Subcutaneous adipose tissue (tissue), 4 donors: ENCODE data around the gene HHATL. TPM values are rescaled to one million over a fixed set of nuclear protein-coding genes. Genes with fewer than 3 reads are reported as not detected.

Experiments
- total RNA-seq, 4 donors: library from RNA; depleted of rRNA; stranded (reverse); fragments of >200 nt; gene quantifications; one replicate each; pipeline ENCODE4 v1.1.0, GENCODE V29; 2016
- TF ChIP-seq, protein P1 (sequence below): fragments of 450-650 bp; IDR thresholded peaks from one replicate; pipeline ENCODE4 v1.5.1; 2016; ENCODE audit warnings: low read depth, mild to moderate bottlenecking, control low read depth, antibody characterized with exemption, moderate library complexity

HHATL gene
- total RNA-seq, 4 donors from 2014 or later, result 0.17 TPM; not detected in 3

DNA sequence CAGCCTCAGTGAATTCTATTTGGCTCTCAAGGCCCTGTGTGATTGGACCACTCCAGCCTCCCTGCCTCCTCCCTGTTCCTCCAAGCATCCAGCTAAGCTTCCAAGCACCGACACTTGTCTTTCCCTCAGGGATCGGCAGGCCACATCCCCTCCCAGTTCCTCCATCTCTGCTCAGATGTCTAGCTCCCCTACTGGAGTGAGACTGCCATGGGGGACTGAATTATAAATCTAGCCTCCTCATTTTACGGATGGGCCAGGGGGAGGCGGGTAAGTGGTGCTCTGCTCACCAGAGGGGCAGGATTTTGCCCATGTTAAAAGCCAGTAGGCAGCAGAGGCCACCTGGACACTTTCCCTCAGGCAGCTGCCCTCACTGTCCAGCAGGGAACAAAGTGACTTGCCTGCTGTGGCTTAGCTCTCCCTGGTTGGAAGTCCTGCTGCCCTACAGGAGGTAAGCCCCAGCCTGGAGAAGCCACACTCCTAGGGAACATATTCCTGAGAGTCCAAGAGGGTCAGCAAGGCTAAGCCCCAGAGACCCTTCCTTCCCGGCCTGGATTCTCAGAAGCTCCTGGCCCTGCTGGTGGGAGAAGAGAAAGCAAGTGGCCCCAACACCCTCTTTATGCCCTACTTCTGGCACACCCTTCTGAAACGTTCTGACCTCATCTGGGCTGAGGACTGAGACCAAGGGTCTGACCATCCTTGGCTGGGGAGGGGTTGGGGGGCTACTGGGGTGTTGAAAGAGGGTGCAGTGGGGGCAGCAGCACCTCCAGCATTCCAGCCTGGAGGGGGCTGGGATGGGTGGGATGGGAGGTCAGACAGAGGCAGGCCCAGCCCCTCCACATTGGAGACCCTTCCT, 9.1 kb upstream of the HHATL start:
- TF ChIP-seq, protein P1, sequence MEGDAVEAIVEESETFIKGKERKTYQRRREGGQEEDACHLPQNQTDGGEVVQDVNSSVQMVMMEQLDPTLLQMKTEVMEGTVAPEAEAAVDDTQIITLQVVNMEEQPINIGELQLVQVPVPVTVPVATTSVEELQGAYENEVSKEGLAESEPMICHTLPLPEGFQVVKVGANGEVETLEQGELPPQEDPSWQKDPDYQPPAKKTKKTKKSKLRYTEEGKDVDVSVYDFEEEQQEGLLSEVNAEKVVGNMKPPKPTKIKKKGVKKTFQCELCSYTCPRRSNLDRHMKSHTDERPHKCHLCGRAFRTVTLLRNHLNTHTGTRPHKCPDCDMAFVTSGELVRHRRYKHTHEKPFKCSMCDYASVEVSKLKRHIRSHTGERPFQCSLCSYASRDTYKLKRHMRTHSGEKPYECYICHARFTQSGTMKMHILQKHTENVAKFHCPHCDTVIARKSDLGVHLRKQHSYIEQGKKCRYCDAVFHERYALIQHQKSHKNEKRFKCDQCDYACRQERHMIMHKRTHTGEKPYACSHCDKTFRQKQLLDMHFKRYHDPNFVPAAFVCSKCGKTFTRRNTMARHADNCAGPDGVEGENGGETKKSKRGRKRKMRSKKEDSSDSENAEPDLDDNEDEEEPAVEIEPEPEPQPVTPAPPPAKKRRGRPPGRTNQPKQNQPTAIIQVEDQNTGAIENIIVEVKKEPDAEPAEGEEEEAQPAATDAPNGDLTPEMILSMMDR, result no peak

DNA sequence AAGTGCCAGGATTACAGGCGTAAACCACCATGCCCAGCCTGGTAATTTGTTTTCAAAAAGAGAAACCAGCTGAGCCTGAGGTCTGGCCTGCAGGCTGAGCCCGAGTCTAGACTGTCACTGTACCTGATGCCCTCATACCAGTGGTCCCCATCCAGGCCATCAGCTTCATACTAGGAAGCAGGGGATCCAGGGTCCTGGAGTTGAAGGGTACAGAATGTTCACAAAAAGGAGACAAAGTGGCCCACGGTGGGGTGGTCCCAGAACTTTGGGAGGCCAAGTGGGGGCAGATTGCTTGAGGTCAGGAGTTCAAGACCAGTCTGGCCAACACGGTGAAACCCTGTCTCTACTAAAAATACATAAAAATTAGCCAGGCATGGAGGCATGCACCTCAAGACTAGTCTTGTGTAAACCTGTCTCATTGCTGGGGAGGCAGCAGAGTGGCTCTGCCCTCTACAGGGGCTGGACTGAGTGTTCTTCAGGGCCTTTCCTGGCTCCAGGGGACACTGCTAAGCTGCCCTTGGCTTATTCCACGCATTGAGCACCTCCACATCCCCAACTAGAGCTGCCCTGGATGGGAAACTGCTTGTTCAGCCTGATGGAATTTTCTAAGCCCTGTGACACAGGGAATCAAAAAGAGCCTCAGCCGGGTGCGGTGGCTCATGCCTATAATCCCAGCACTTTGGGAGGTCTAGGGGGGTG, 7.9 kb upstream of the HHATL start:
- TF ChIP-seq, protein P1, result no peak

DNA sequence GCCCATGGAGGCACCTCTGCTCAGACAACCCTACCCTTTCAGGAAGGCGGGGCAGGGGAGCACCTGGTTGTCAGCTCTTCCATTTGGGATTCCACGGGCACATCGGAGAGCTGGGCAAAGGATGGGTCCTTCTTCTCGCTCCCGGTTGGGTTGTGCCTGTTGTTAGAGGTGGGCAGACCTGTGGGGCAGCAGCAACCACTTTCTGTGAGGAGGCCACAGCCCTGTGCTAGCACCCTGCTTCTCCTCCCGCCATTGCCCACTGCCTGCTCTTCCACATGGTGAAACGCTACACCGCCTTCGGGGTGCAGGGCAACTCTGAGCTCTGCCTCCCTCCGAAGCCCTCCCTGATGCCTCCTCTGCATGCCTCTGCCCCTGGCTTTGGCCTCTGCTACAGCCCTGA, 7.0 kb upstream of the HHATL start:
- TF ChIP-seq, protein P1, result no peak

DNA sequence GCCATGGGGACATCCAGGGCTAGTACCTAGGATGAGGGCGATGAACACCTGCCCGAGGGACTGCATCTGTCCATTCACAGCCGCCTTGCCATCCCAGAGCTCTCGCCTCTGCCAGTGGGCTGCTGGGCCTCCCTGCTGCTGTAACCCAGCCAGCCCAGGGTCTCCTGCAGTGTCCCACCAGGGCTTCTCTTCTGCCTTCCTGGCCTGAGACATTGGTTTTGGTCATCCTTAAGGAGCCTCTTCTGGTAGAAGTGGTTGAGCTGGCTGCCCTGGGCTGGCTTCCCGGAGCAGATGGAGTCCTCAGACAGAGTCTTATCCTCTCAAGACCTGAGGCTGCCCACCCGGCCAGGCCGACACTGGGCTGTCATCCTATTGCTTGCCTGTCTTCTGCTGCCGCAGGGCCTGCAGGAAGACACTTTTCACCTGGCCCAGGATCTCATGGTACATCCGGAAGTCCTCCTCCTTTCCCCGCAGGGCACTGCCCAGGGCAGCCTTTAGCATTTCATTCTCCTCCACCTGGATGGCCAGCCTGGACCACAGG, 6.1 kb upstream of the HHATL start:
- TF ChIP-seq, protein P1, result no peak

DNA sequence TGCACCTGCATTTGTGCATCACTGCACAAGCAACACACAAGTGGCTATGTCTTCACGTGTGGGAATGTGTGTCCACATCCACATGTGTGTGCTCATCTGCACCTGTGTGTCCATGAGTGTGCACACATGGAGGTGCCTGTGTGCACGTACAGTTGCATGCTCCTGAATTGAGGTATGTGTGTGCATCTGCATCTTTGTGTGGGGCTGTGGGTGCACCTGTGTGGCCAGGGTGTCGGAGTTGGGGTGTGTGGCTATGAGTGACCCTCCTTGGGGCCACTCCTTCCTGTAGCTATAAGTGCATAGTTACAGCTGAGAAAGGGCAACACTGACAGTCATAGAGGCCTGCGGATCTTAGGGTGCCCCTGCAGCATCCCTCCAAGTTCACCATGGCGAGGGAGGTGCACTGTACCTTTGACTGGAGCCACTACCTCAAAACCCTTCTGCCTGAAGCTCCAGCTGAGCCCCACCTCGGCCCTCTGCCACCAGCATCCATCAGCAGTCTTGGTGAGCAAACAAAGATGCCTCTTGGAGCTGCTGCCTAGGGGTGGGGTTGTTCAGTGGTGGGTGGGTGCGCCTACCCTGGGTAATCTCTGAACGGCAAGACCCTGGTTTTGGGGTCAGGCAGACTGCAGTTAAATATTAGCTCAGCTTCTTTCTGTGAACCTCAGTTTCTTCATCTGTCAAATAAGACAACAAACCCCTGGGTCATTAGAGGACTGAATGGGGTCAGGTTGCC, 5.2 kb upstream of the HHATL start:
- TF ChIP-seq, protein P1, result no peak

DNA sequence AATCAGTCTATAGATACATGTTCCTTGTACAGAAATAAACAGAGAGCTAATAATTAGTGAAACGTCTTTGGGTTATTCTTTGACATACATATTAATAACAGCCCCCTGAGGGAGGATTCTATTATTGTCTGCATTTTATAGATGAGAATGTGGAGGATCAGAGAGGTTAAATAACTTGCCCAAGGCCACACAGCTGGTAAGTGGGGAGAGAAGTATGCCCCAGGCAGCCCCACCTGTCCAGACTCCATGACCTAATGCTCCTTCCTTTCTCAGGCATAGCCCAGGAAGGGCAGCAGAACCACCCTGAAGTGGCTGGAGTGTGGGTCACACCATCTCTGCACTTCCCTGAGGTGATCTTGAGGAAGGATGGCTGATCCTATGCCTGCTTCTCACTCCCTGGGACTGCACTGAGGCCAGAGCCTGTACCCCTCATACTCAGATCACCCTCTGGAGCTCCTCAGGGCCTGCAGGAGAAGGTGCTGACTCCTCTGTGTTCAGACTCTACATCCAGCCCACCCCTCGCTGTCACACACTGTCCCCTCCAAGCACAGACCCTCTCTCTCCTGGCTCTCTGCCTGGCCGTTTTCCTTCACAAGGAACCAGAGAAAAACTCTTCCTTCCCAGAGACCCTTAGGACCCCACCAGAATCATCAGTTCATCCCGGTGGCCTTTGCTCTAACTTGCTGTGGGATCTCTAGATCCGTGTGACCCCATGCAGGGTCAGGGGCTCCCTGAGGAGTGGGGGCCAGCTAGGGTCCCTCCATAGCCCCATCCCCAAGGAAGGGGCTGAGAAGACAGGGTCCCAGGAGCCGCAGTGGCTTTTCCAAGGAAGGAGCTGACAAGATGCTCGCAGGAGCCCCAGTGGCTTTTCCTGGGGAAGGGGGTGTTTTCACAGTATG, 4.4 kb upstream of the HHATL start:
- TF ChIP-seq, protein P1, result no peak
